ENCODE results near the gene IRF4.

Gene IRF4

DNA sequence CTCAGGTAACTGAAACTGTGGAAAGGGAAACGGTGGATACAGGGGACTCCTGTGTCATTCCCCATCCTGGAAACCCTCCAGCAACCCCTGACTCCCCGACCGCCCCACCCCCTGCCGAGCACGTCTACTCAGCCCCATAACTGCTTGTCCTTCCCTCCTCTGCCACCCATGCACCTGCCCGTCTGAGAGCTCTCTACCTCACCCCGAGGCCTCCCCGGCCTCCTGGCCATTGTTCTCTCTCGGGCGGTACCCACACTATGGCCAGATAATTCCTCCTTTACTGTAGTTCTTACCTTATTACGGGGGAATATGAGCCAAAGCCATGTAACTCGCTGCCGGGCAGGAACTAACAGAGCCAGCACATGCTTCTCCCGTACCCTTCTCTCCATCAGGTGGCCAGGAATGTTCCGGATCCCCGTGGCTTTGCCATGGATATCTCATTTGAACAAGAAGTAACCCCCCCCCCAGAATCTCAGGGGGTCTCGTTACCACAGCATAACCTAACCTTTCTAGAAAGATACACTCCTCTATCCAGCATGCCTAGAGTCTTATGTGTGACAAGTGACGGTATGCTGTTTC, 4.8 kb upstream of the IRF4 start:
- H3K79me2 ChIP-seq (ENCODE audit: insufficient read depth, low read length), result no peaks in the 10 kb centered on the region
- no peak overlapping the region for H3K4me3 ChIP-seq (ENCODE audit: low read length, poor library complexity, severe bottlenecking)
- no peaks in the 10 kb centered on the region for H3F3A ChIP-seq (ENCODE audit: low read depth)
- H4K20me1 ChIP-seq (ENCODE audit: insufficient read depth, low read length, poor library complexity, severe bottlenecking), result no peaks in the 10 kb centered on the region
- TF ChIP-seq, protein P1, sequence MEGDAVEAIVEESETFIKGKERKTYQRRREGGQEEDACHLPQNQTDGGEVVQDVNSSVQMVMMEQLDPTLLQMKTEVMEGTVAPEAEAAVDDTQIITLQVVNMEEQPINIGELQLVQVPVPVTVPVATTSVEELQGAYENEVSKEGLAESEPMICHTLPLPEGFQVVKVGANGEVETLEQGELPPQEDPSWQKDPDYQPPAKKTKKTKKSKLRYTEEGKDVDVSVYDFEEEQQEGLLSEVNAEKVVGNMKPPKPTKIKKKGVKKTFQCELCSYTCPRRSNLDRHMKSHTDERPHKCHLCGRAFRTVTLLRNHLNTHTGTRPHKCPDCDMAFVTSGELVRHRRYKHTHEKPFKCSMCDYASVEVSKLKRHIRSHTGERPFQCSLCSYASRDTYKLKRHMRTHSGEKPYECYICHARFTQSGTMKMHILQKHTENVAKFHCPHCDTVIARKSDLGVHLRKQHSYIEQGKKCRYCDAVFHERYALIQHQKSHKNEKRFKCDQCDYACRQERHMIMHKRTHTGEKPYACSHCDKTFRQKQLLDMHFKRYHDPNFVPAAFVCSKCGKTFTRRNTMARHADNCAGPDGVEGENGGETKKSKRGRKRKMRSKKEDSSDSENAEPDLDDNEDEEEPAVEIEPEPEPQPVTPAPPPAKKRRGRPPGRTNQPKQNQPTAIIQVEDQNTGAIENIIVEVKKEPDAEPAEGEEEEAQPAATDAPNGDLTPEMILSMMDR (conservative IDR thresholded peaks at IDR 0.05; ENCODE audit: low read length), result no peak
- TF ChIP-seq EZH2phosphoT487 (IDR thresholded peaks at IDR 0.05; ENCODE audit: borderline replicate concordance), result no peak
- no peaks in the 10 kb centered on the region for H3K9me2 ChIP-seq (replicated peaks; ENCODE audit: low read depth, low read length)
- H3K9ac ChIP-seq (ENCODE audit: low read depth, low read length, poor library complexity, severe bottlenecking), result no peak overlapping the region
- no peak overlapping the region for H3K4me2 ChIP-seq (ENCODE audit: low read depth, low read length, poor library complexity, severe bottlenecking)
- H2AFZ ChIP-seq (ENCODE audit: low read length), result no peak overlapping the region
- H3K27me3 ChIP-seq (ENCODE audit: insufficient read depth, low read length, poor library complexity, severe bottlenecking), result no peaks in the 10 kb centered on the region
- H3K4me1 ChIP-seq (ENCODE audit: insufficient read depth, low read length, poor library complexity, severe bottlenecking), result peaks cover 8% of the 10 kb centered on the region
- H3K36me3 ChIP-seq (ENCODE audit: insufficient read depth, low read length), result no peaks in the 10 kb centered on the region
- H3K9me3 ChIP-seq (ENCODE audit: insufficient read depth, low read depth, low read length), result no peaks in the 10 kb centered on the region

DNA sequence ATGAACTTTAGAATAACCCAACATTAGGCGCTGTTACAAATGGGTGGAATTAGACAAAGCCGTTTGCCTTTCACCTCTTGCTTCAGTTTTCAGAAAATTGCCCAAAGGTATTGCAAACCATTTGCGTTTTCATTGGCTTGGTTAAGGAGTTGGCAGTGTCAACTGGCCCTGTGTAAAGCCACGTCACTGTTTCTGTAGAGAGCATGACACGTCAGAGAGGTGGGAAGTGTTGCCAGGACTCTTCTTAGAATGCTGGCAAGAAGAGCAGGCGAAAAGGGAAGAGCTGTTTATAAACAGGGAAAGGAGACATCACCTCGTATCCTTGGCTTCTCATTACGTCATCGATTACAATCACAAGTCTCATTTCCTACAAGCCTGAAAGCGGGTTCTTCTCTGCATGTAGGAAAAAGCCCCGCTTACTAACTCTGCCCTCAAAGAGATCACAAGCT, 4.2 kb upstream of the IRF4 start:
- Histone ChIP-seq H3K27me3 (ENCODE audit: insufficient read depth, low read length, poor library complexity, severe bottlenecking) (no peaks in the 10 kb centered on the region), H3K36me3 (ENCODE audit: insufficient read depth, low read length) (no peaks in the 10 kb centered on the region), H3K79me2 (ENCODE audit: insufficient read depth, low read length) (no peaks in the 10 kb centered on the region), H3K4me3 (ENCODE audit: low read length, poor library complexity, severe bottlenecking) (no peak overlapping the region), H4K20me1 (ENCODE audit: insufficient read depth, low read length, poor library complexity, severe bottlenecking) (no peaks in the 10 kb centered on the region), H3K4me2 (ENCODE audit: low read depth, low read length, poor library complexity, severe bottlenecking) (no peak overlapping the region), H3K9me2 (replicated peaks; ENCODE audit: low read depth, low read length) (no peaks in the 10 kb centered on the region), H3F3A (ENCODE audit: low read depth) (no peaks in the 10 kb centered on the region), H3K9ac (ENCODE audit: low read depth, low read length, poor library complexity, severe bottlenecking) (no peak overlapping the region), H3K4me1 (ENCODE audit: insufficient read depth, low read length, poor library complexity, severe bottlenecking) (peaks cover 7% of the 10 kb centered on the region), H3K9me3 (ENCODE audit: insufficient read depth, low read depth, low read length) (no peaks in the 10 kb centered on the region), H2AFZ (ENCODE audit: low read length) (no peak overlapping the region)
- no peak for TF ChIP-seq EZH2phosphoT487 (IDR thresholded peaks at IDR 0.05; ENCODE audit: borderline replicate concordance)
- TF ChIP-seq, protein P1 (conservative IDR thresholded peaks at IDR 0.05; ENCODE audit: low read length), result no peak

DNA sequence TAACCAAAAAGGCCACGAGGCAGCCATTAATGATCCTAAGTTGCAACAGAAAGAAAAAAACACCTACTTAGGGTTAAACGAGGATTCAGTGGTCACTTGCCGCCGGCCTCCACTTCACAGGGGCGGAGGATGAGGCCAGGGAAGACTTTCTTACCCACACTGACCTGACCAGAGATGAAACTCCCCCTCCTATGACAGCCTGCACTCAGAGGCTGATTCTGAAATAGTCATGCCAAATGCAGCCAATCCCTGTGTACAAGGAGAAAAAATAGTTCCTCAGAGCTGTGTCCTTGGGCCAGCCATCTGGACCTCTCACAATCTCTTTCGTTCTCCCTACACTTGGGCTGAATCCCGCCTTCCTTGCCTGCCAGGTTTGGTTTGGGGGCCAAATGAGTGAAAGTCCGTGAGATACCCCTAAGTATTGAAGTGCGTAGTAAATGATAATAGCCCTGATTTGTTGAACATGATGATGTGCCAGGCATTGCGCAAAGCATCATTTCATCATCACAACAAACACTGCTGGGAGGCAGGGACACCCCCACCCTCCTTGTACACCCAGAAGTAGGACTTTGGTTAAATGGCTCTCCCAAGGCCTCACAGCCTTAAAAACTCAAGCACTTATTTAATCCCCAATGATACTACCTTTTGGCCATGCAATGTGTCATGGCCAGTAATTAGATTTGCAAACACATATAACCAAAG, 3.2 kb upstream of the IRF4 start:
- H3K9me2 ChIP-seq (replicated peaks; ENCODE audit: low read depth, low read length), result no peaks in the 10 kb centered on the region
- no peaks in the 10 kb centered on the region for H3K79me2 ChIP-seq (ENCODE audit: insufficient read depth, low read length)
- H3K4me3 ChIP-seq (ENCODE audit: low read length, poor library complexity, severe bottlenecking), result no peak overlapping the region
- peaks cover 7% of the 10 kb centered on the region for H3K4me1 ChIP-seq (ENCODE audit: insufficient read depth, low read length, poor library complexity, severe bottlenecking)
- H3K4me2 ChIP-seq (ENCODE audit: low read depth, low read length, poor library complexity, severe bottlenecking), result no peak overlapping the region
- no peak overlapping the region for H3K9ac ChIP-seq (ENCODE audit: low read depth, low read length, poor library complexity, severe bottlenecking)
- no peak overlapping the region for H2AFZ ChIP-seq (ENCODE audit: low read length)
- TF ChIP-seq, protein P1 (conservative IDR thresholded peaks at IDR 0.05; ENCODE audit: low read length), result no peak
- no peak for TF ChIP-seq EZH2phosphoT487 (IDR thresholded peaks at IDR 0.05; ENCODE audit: borderline replicate concordance)
- no peaks in the 10 kb centered on the region for H3K27me3 ChIP-seq (ENCODE audit: insufficient read depth, low read length, poor library complexity, severe bottlenecking)
- H3K36me3 ChIP-seq (ENCODE audit: insufficient read depth, low read length), result no peaks in the 10 kb centered on the region
- H4K20me1 ChIP-seq (ENCODE audit: insufficient read depth, low read length, poor library complexity, severe bottlenecking), result no peaks in the 10 kb centered on the region
- no peaks in the 10 kb centered on the region for H3F3A ChIP-seq (ENCODE audit: low read depth)
- no peaks in the 10 kb centered on the region for H3K9me3 ChIP-seq (ENCODE audit: insufficient read depth, low read depth, low read length)

Data from Loucy (cell line).